Lower lobe of right lung (tissue), 2 donors: ENCODE results near the gene ASTN2. TPM values are rescaled to one million over a fixed set of nuclear protein-coding genes. Genes with fewer than 3 reads are reported as not detected.

Experiments
- ATAC-seq, 2 donors: fragments of 200-7000 bp; cut with Tn5 transposase; one replicate each; pipeline ENCODE4 v1.9.1; 2020 to 2022; ENCODE audit warnings: mild to moderate bottlenecking in 2 of 2, moderate library complexity in 2 of 2
- DNase-seq: peaks from one replicate; pipeline ENCODE4 v3.0.0-alpha.2; 2020
- H3K27ac ChIP-seq: fragments of 200-600 bp; one replicate; pipeline ENCODE4 v1.8.0; 2022
- H3K27me3 ChIP-seq: fragments of 200-600 bp; one replicate; pipeline ENCODE4 v1.8.0; 2022; ENCODE audit warnings: low read depth
- H3K36me3 ChIP-seq: fragments of 200-600 bp; one replicate; pipeline ENCODE4 v1.8.0; 2022; ENCODE audit warnings: mild to moderate bottlenecking
- H3K4me1 ChIP-seq: fragments of 200-600 bp; one replicate; pipeline ENCODE4 v1.8.0; 2022
- H3K4me3 ChIP-seq: fragments of 200-600 bp; one replicate; pipeline ENCODE4 v1.8.0; 2022; ENCODE audit warnings: mild to moderate bottlenecking
- H3K9me3 ChIP-seq: fragments of 200-600 bp; one replicate; pipeline ENCODE4 v1.8.0; 2022
- CTCF ChIP-seq: fragments of 200-600 bp; IDR thresholded peaks from one replicate; pipeline ENCODE4 v1.8.0; 2022; ENCODE audit warnings: antibody characterized with exemption, mild to moderate bottlenecking
- intact Hi-C: fragments of 100-400 bp; cut with DNase I; formaldehyde crosslinking; loops from one replicate; pipeline ENCODE4 v1.11.0; 2022
- total RNA-seq: library from RNA; stranded (reverse); fragmentation: NEBNext Ultra II Directional; extraction: Animal tissue kit (Norgen Biotek cat#: 25700); gene quantifications from one replicate; pipeline ENCODE4 v1.2.1, GENCODE V29; 2021
- donor health status: DM: no; HTN: yes; CAD: no; lungs with severe emphysema.

Gene ASTN2
- total RNA-seq, 1 donor from 2014 or later: 4.3 TPM

- H3K36me3 ChIP-seq: no peaks in the 10 kb centered on the region
- no peak overlapping the region for H3K27ac ChIP-seq
- DNase-seq: no peak
- intact Hi-C loops: no loop called here
- H3K4me3 ChIP-seq: no peak overlapping the region
- no peak for ATAC-seq
- TF ChIP-seq CTCF: no peak
- H3K4me1 ChIP-seq: no peaks in the 10 kb centered on the region
- no peaks in the 10 kb centered on the region for H3K27me3 ChIP-seq
- no peaks in the 10 kb centered on the region for H3K9me3 ChIP-seq
These were observed 979.2 kb downstream of the ASTN2 start for GRCh38 chr9:116435706-116436105.

- no peak for TF ChIP-seq CTCF
- ATAC-seq (no peak), DNase-seq (no peak)
- Histone ChIP-seq H3K36me3 (no peaks in the 10 kb centered on the region), H3K27ac (no peak overlapping the region), H3K4me1 (no peaks in the 10 kb centered on the region), H3K27me3 (no peaks in the 10 kb centered on the region), H3K4me3 (no peak overlapping the region), H3K9me3 (no peaks in the 10 kb centered on the region)
- intact Hi-C loops: no loop called here
These were observed 980.5 kb downstream of the ASTN2 start for GRCh38 chr9:116434314-116434713.

GRCh38 chr9:116432051-116432450, 982.8 kb downstream of the ASTN2 start:
- Histone ChIP-seq H3K9me3 (no peaks in the 10 kb centered on the region), H3K4me3 (no peak overlapping the region), H3K27ac (no peak overlapping the region), H3K27me3 (no peaks in the 10 kb centered on the region), H3K36me3 (no peaks in the 10 kb centered on the region), H3K4me1 (no peaks in the 10 kb centered on the region)
- TF ChIP-seq CTCF: no peak
- ATAC-seq (no peak), DNase-seq (no peak)
- intact Hi-C loops: no loop called here

DNA sequence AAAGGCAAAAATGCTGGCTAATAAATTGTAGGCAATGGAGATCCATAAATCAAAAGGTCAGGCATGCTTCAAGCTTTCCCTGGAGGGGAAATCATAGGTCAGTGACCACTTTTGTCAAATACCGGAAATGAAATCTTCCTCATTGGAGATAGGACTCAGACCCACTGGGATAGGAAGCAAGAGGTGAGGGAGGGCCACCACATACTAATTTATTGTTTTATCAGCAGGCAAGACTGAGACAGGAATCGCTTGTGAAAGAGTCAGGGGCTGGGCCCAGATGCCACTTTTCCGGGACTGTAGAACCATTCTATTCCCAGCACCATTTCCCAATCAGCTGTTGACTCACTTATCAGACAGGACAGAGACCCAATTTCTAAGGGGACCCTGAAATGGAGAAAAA, 984.0 kb downstream of the ASTN2 start:
- DNase-seq (no peak), ATAC-seq (no peak)
- H3K27ac ChIP-seq: no peak overlapping the region
- H3K36me3 ChIP-seq: no peaks in the 10 kb centered on the region
- H3K4me1 ChIP-seq: no peaks in the 10 kb centered on the region
- H3K4me3 ChIP-seq: no peak overlapping the region
- H3K27me3 ChIP-seq: no peaks in the 10 kb centered on the region
- no peaks in the 10 kb centered on the region for H3K9me3 ChIP-seq
- intact Hi-C loops: no loop called here
- no peak for TF ChIP-seq CTCF

DNA sequence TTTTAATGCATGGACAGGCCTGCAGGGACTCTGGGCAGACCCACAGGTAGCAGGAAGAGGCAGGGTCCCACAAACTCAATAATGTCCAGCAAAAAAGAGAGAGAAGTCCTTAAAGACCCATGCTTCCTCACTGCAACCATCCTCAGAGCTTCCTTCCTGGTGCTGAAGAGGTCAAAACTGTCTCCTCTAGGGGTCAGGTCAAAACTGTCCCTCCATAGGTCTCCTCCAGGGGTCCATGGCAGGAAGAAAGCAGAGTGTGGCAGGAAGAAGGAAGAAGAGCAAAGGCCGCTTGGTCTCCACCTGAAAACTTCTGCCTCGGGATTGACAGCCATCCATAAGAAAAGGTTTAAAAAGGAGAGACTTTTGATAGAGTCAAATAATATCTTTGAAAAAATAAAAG, 989.6 kb downstream of the ASTN2 start:
- TF ChIP-seq CTCF: no peak
- Histone ChIP-seq H3K4me1 (no peaks in the 10 kb centered on the region), H3K36me3 (no peaks in the 10 kb centered on the region), H3K27me3 (no peaks in the 10 kb centered on the region), H3K4me3 (no peak overlapping the region), H3K27ac (no peak overlapping the region), H3K9me3 (no peaks in the 10 kb centered on the region)
- no peak for ATAC-seq
- no peak for DNase-seq
- intact Hi-C loops: no loop called here

DNA sequence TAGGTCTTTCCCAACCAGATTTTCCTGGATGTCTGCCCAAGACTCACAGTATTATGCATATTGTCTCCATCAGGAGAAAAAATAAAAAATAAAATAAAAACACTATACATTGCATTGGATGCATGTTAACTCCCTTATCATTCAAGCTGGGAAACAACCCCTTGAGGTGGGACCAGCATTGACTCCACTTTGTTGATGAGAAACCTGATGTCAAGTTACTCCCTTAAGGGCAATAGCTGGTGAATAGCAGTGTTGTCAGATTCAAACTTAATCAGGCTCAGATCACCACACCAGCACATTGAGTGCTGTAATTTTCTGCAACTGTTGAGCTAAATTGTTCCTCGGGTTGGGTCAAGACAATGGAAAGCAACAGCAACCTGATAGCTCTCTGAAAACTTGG, 991.7 kb downstream of the ASTN2 start:
- ATAC-seq: no peak
- Histone ChIP-seq H3K9me3 (no peaks in the 10 kb centered on the region), H3K27ac (no peak overlapping the region), H3K36me3 (no peaks in the 10 kb centered on the region), H3K4me1 (no peaks in the 10 kb centered on the region), H3K27me3 (no peaks in the 10 kb centered on the region), H3K4me3 (no peak overlapping the region)
- TF ChIP-seq CTCF: no peak
- DNase-seq: no peak
- intact Hi-C loops: no loop called here
